ENCODE results near the gene SPINK5. TPM values are rescaled to one million over a fixed set of nuclear protein-coding genes. Genes with fewer than 3 reads are reported as not detected.

Gene SPINK5
- total and polyA plus RNA-seq, 4 experiments from 2014 or later: not detected

DNA sequence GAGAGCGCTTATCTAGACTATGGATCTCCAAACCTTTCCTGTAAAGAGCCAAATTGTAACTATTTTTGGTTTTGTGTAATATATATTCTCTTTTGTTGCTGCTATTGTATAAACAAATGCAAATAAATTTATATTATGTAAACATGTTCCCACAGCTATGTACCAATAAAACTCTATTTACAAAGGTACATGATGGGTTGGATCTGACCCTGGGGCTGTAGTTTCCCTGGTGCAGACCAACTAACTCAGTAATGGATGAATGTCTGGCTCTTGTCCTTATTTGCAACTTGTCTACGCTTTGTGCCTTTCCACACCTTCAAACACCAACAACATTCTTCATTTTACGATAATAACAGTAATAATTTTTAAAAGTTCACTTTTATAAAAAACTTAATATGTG is 77.1 kb downstream of the SPINK5 start:
- Mint-ChIP-seq H3K36me3 (no peaks in the 10 kb centered on the region), H3K9me3 (peaks cover 0 to 4% (median 2%) of the 10 kb centered on the region in 8 donors), H3K4me3 (no peak overlapping the region), H3K4me1 (no peaks in the 10 kb centered on the region), H3K27me3 (peaks cover 3 to 4% of the 10 kb centered on the region in 2 donors), H3K27ac (no peak overlapping the region)
- H3K4me1 ChIP-seq (ENCODE audit: insufficient read depth, low read length): no peaks in the 10 kb centered on the region
- no peak overlapping the region for H3K4me3 ChIP-seq (ENCODE audit: low read length in 2 of 2)
- ChIA-PET POLR2A (ENCODE audit: partially characterized antibody) (no interaction called here), CTCF (ENCODE audit: partially characterized antibody) (no interaction called here)
- no peaks in the 10 kb centered on the region for H3K9me3 ChIP-seq (ENCODE audit: control insufficient read depth in 1 of 2, low read length in 2 of 2)
- H3K27me3 ChIP-seq (ENCODE audit: insufficient read depth, low read length): no peaks in the 10 kb centered on the region
- no peak overlapping the region for H3K27ac ChIP-seq (ENCODE audit: low read depth, low read length)
- intact Hi-C loops (cut with micrococcal nuclease): no loop called here
- DNase-seq: no peak
- H3K36me3 ChIP-seq (ENCODE audit: insufficient read depth, low read length): no peaks in the 10 kb centered on the region

DNA sequence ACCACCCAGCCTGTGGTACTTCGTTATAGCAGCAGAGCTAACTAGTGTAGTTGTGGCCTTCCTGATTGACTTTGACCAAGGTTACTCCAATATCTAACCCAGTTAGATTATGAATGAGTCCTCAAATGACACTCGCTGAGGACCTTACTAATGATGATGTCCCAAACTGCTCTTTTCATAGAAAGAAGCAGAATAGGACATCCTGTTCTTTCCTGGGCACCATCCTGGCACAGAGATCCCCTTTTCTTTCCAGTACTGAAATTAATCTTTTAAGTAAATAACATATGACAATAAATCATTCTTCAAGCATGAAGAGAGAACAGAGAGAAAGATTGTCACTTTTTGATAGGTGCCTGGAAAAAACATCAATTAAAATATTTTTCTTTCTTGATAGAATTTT is 77.9 kb downstream of the SPINK5 start:
- H3K36me3 Mint-ChIP-seq: no peaks in the 10 kb centered on the region
- no peaks in the 10 kb centered on the region for H3K27me3 ChIP-seq (ENCODE audit: insufficient read depth, low read length)
- no peak overlapping the region for H3K27ac Mint-ChIP-seq
- H3K9me3 ChIP-seq (ENCODE audit: control insufficient read depth in 1 of 2, low read length in 2 of 2): no peaks in the 10 kb centered on the region
- H3K4me1 ChIP-seq (ENCODE audit: insufficient read depth, low read length): no peaks in the 10 kb centered on the region
- peaks cover 3 to 4% of the 10 kb centered on the region in 2 donors for H3K27me3 Mint-ChIP-seq
- no peak overlapping the region for H3K4me3 Mint-ChIP-seq
- CTCF ChIA-PET (ENCODE audit: partially characterized antibody): no interaction called here
- intact Hi-C loops (cut with micrococcal nuclease): no loop called here
- H3K4me3 ChIP-seq (ENCODE audit: low read length in 2 of 2): no peak overlapping the region
- no peaks in the 10 kb centered on the region for H3K36me3 ChIP-seq (ENCODE audit: insufficient read depth, low read length)
- DNase-seq: no peak
- peaks cover 0 to 4% (median 2%) of the 10 kb centered on the region in 8 donors for H3K9me3 Mint-ChIP-seq
- POLR2A ChIA-PET (ENCODE audit: partially characterized antibody): no interaction called here
- no peaks in the 10 kb centered on the region for H3K4me1 Mint-ChIP-seq
- H3K27ac ChIP-seq (ENCODE audit: low read depth, low read length): no peak overlapping the region

DNA sequence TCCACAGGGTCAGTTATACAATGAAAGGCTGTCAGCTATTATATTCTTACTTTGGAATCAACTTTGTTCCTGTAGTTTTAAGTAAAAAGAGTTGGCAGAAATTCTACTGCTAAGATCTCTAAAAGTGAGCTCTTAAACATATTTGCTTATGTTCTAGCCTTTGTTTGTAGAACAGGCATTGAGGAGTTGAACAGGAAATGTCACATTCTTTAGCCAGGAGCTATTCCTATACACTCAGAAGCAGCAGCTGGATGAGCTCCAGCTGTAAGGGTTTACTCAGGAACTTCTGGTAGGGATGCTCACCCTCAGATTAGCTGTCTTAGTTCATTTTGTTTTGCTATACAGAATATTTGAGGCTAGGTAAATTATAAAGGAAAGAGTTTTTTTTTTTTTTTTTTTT is 82.1 kb downstream of the SPINK5 start:
- no peaks in the 10 kb centered on the region for H3K4me1 Mint-ChIP-seq
- intact Hi-C loops (cut with micrococcal nuclease): no loop called here
- H3K4me3 Mint-ChIP-seq: no peak overlapping the region
- H3K27me3 Mint-ChIP-seq: peaks cover 2 to 8% of the 10 kb centered on the region in 2 donors
- no peaks in the 10 kb centered on the region for H3K4me1 ChIP-seq (ENCODE audit: insufficient read depth, low read length)
- H3K9me3 ChIP-seq (ENCODE audit: control insufficient read depth in 1 of 2, low read length in 2 of 2): no peaks in the 10 kb centered on the region
- no peaks in the 10 kb centered on the region for H3K36me3 Mint-ChIP-seq
- H3K9me3 Mint-ChIP-seq: peaks cover 0 to 4% (median 2%) of the 10 kb centered on the region in 8 donors
- no peak overlapping the region for H3K4me3 ChIP-seq (ENCODE audit: low read length in 2 of 2)
- H3K27ac Mint-ChIP-seq: no peak overlapping the region
- H3K27me3 ChIP-seq (ENCODE audit: insufficient read depth, low read length): no peaks in the 10 kb centered on the region
- POLR2A ChIA-PET (ENCODE audit: partially characterized antibody): no interaction called here
- DNase-seq: no peak
- no peaks in the 10 kb centered on the region for H3K36me3 ChIP-seq (ENCODE audit: insufficient read depth, low read length)
- CTCF ChIA-PET (ENCODE audit: partially characterized antibody): no interaction called here
- no peak overlapping the region for H3K27ac ChIP-seq (ENCODE audit: low read depth, low read length)

DNA sequence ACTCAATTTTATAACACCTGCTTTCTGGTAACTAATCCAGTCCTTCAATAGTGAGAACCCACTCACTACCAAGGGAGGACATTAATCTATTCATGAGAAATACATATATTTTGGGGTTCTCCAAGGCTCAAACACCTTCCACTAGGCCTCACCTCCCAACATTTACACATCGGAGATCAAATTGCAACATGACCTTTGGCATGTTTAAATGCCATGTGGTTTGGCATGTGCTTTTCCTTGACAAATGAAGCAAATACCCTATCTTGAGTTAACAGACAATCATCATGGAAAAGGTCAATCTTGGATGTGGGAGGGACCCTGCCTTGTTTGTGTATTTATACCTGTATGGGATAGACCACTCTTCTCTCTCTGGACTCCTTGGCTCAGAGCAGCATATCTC is 82.7 kb downstream of the SPINK5 start:
- no peaks in the 10 kb centered on the region for H3K36me3 Mint-ChIP-seq
- H3K36me3 ChIP-seq (ENCODE audit: insufficient read depth, low read length): no peaks in the 10 kb centered on the region
- peaks cover 0 to 4% (median 2%) of the 10 kb centered on the region in 8 donors for H3K9me3 Mint-ChIP-seq
- no peak overlapping the region for H3K27ac Mint-ChIP-seq
- H3K27ac ChIP-seq (ENCODE audit: low read depth, low read length): no peak overlapping the region
- ChIA-PET CTCF (ENCODE audit: partially characterized antibody) (no interaction called here), POLR2A (ENCODE audit: partially characterized antibody) (no interaction called here)
- no peaks in the 10 kb centered on the region for H3K4me1 ChIP-seq (ENCODE audit: insufficient read depth, low read length)
- no peaks in the 10 kb centered on the region for H3K4me1 Mint-ChIP-seq
- no peak overlapping the region for H3K4me3 Mint-ChIP-seq
- no peaks in the 10 kb centered on the region for H3K9me3 ChIP-seq (ENCODE audit: control insufficient read depth in 1 of 2, low read length in 2 of 2)
- H3K27me3 ChIP-seq (ENCODE audit: insufficient read depth, low read length): no peaks in the 10 kb centered on the region
- no peak for DNase-seq
- no peak overlapping the region for H3K4me3 ChIP-seq (ENCODE audit: low read length in 2 of 2)
- intact Hi-C loops (cut with micrococcal nuclease): no loop called here
- peaks cover 2 to 7% of the 10 kb centered on the region in 2 donors for H3K27me3 Mint-ChIP-seq

DNA sequence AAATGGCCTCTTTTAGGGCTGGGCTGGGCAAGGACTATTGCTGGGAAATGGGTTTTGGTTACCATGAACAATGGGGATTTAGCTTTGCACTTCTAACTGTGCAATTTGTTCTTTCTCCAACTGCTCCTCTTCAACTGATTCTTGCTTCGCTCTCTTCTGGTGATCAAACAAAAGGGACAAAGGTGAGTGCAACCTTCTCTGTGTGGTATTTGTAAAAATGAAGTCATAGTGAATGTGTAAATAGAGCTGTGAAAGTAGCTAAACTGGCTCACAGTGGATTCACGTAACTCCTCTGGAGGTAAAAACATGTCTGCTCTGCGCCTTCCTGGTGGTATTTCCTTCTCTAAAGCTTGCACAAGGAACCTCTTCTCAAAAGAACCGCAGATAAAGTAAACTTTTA is 83.6 kb downstream of the SPINK5 start:
- Histone ChIP-seq H3K4me1 (ENCODE audit: insufficient read depth, low read length) (no peaks in the 10 kb centered on the region), H3K36me3 (ENCODE audit: insufficient read depth, low read length) (no peaks in the 10 kb centered on the region), H3K4me3 (ENCODE audit: low read length in 2 of 2) (no peak overlapping the region), H3K27ac (ENCODE audit: low read depth, low read length) (no peak overlapping the region), H3K9me3 (ENCODE audit: control insufficient read depth in 1 of 2, low read length in 2 of 2) (no peaks in the 10 kb centered on the region), H3K27me3 (ENCODE audit: insufficient read depth, low read length) (no peaks in the 10 kb centered on the region)
- intact Hi-C loops (cut with micrococcal nuclease): no loop called here
- Mint-ChIP-seq H3K27me3 (peaks cover 2 to 6% of the 10 kb centered on the region in 2 donors), H3K27ac (no peak overlapping the region), H3K4me3 (no peak overlapping the region), H3K4me1 (no peaks in the 10 kb centered on the region), H3K36me3 (no peaks in the 10 kb centered on the region), H3K9me3 (peaks cover 0 to 3% (median 2%) of the 10 kb centered on the region in 8 donors)
- CTCF ChIA-PET (ENCODE audit: partially characterized antibody): no interaction called here
- POLR2A ChIA-PET (ENCODE audit: partially characterized antibody): no interaction called here
- no peak for DNase-seq

DNA sequence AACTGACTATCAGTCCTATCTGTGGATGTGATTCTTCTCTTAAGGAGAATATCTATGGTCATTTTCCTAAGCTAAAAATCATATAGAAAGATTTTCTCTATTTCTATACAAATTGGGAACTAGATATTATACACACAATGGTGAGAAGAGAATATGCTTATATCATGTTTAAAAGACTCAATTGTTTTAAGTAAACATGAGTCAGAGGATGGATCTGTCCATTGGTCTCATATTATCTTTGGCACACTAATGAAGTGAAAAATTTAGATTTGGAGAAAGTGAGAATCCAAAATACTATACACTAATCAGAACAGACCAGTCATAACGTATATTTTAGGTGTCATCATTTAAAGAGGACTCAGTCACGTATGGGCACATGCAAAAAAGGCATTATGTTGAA is 88.1 kb downstream of the SPINK5 start:
- Mint-ChIP-seq H3K4me3 (no peak overlapping the region), H3K36me3 (no peaks in the 10 kb centered on the region), H3K9me3 (peaks cover 0 to 6% (median 0%) of the 10 kb centered on the region in 8 donors), H3K27ac (no peak overlapping the region), H3K27me3 (peaks cover 2 to 7% of the 10 kb centered on the region in 2 donors), H3K4me1 (no peaks in the 10 kb centered on the region)
- CTCF ChIA-PET (ENCODE audit: partially characterized antibody): no interaction called here
- DNase-seq: no peak
- POLR2A ChIA-PET (ENCODE audit: partially characterized antibody): no interaction called here
- H3K9me3 ChIP-seq (ENCODE audit: control insufficient read depth in 1 of 2, low read length in 2 of 2): no peaks in the 10 kb centered on the region
- no peak overlapping the region for H3K27ac ChIP-seq (ENCODE audit: low read depth, low read length)
- H3K27me3 ChIP-seq (ENCODE audit: insufficient read depth, low read length): no peaks in the 10 kb centered on the region
- H3K4me1 ChIP-seq (ENCODE audit: insufficient read depth, low read length): no peaks in the 10 kb centered on the region
- intact Hi-C loops (cut with micrococcal nuclease): no loop called here
- H3K36me3 ChIP-seq (ENCODE audit: insufficient read depth, low read length): no peaks in the 10 kb centered on the region
- no peak overlapping the region for H3K4me3 ChIP-seq (ENCODE audit: low read length in 2 of 2)

DNA sequence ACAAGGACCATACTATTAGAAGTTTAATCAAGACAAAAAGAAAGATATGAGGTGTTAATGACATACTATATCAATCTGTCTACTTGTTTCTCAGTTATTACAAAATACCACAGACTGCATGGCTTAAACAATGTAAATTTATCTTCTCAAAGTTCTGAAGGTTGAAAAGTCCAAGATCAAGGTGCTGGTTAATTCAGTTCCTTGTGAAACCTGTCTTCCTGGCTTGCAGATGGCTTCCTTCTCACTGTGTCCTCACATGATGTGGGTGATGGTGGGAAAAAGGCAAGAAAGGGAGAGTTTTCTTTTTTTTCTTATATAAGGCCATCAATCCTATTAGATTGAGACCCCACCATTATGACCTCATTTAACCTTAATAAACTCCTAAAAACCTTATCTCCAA is 89.0 kb downstream of the SPINK5 start:
- no peak overlapping the region for H3K4me3 Mint-ChIP-seq
- Histone ChIP-seq H3K4me3 (ENCODE audit: low read length in 2 of 2) (no peak overlapping the region), H3K36me3 (ENCODE audit: insufficient read depth, low read length) (no peaks in the 10 kb centered on the region), H3K9me3 (ENCODE audit: control insufficient read depth in 1 of 2, low read length in 2 of 2) (no peaks in the 10 kb centered on the region), H3K27ac (ENCODE audit: low read depth, low read length) (no peak overlapping the region), H3K27me3 (ENCODE audit: insufficient read depth, low read length) (no peaks in the 10 kb centered on the region), H3K4me1 (ENCODE audit: insufficient read depth, low read length) (no peaks in the 10 kb centered on the region)
- POLR2A ChIA-PET (ENCODE audit: partially characterized antibody): no interaction called here
- CTCF ChIA-PET (ENCODE audit: partially characterized antibody): no interaction called here
- H3K36me3 Mint-ChIP-seq: no peaks in the 10 kb centered on the region
- H3K27ac Mint-ChIP-seq: no peak overlapping the region
- H3K4me1 Mint-ChIP-seq: no peaks in the 10 kb centered on the region
- no peak for DNase-seq
- H3K9me3 Mint-ChIP-seq: peaks cover 0 to 6% (median 0%) of the 10 kb centered on the region in 8 donors
- peaks cover 0 to 4% of the 10 kb centered on the region in 2 donors for H3K27me3 Mint-ChIP-seq
- intact Hi-C loops (cut with micrococcal nuclease): no loop called here

DNA sequence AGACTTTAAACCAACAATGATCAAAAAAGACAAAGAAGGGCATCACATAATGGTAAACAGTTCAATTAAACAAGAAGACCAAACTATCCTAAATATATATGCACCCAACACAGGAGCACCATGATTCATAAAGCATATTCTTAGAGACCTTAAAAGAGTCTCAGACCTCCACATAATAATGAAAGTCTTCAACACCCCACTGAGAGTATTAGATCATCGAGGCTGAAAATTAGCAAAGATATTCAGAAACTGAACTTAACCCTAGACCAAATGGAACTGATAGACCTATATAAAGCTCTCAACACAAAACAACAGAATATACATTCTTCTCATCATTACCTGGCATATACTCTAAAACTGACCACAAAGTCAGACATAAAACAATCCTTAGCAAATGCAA is 92.8 kb downstream of the SPINK5 start:
- intact Hi-C loops (cut with micrococcal nuclease): no loop called here
- POLR2A ChIA-PET (ENCODE audit: partially characterized antibody): no interaction called here
- Histone ChIP-seq H3K9me3 (ENCODE audit: control insufficient read depth in 1 of 2, low read length in 2 of 2) (no peaks in the 10 kb centered on the region), H3K36me3 (ENCODE audit: insufficient read depth, low read length) (no peaks in the 10 kb centered on the region), H3K4me3 (ENCODE audit: low read length in 2 of 2) (no peak overlapping the region), H3K27ac (ENCODE audit: low read depth, low read length) (no peak overlapping the region), H3K4me1 (ENCODE audit: insufficient read depth, low read length) (no peaks in the 10 kb centered on the region), H3K27me3 (ENCODE audit: insufficient read depth, low read length) (no peaks in the 10 kb centered on the region)
- DNase-seq: no peak
- Mint-ChIP-seq H3K9me3 (peaks cover 0 to 6% (median 0%) of the 10 kb centered on the region in 8 donors), H3K27ac (no peak overlapping the region), H3K4me3 (no peak overlapping the region), H3K27me3 (peaks cover 0 to 2% of the 10 kb centered on the region in 2 donors), H3K36me3 (no peaks in the 10 kb centered on the region), H3K4me1 (no peaks in the 10 kb centered on the region)
- CTCF ChIA-PET (ENCODE audit: partially characterized antibody): no interaction called here
